IgD-negative memory B cell (primary cell): ENCODE data around the gene PFDN6. TPM values are rescaled to one million over a fixed set of nuclear protein-coding genes. Genes with fewer than 3 reads are reported as not detected.
A peak's percentile ranks its signal among the peaks of the same experiment; 100 is the strongest.

Experiments
- H3K27ac Mint-ChIP-seq, 3 donors: one replicate each; pipeline ENCODE4 v1.8.0; 2020 to 2022; ENCODE audit warnings: mild to moderate bottlenecking in 3 of 3, mixed read lengths in 3 of 3, moderate library complexity in 1 of 3
- H3K27me3 Mint-ChIP-seq: one replicate; pipeline ENCODE4 v1.8.0; 2021; ENCODE audit warnings: mixed read lengths
- H3K36me3 Mint-ChIP-seq: one replicate; pipeline ENCODE4 v1.8.0; 2020; ENCODE audit warnings: mild to moderate bottlenecking, mixed read lengths
- H3K4me1 Mint-ChIP-seq, 3 donors: one replicate each; pipeline ENCODE4 v1.8.0; 2020 to 2022; ENCODE audit warnings: mixed read lengths in 3 of 3, mild to moderate bottlenecking in 1 of 3
- H3K4me3 Mint-ChIP-seq, 4 donors: one replicate each; pipeline ENCODE4 v1.8.0; 2020 to 2022; ENCODE audit warnings: mild to moderate bottlenecking in 4 of 4, mixed read lengths in 4 of 4, moderate library complexity in 3 of 4
- H3K9me3 Mint-ChIP-seq, 3 donors: one replicate each; pipeline ENCODE4 v1.8.0; 2020 to 2021; ENCODE audit warnings: mixed read lengths in 3 of 3, mild to moderate bottlenecking in 1 of 3
- polyA plus RNA-seq: library from polyadenylated mRNA; unstranded; fragments of 300-500 nt; fragmentation: Illumina TruSeq; gene quantifications from one replicate; pipeline ENCODE4 v1.2.3, GENCODE V29; 2021

The PFDN6 gene
- polyA plus RNA-seq, 1 donor from 2014 or later: 49.3 TPM

DNA sequence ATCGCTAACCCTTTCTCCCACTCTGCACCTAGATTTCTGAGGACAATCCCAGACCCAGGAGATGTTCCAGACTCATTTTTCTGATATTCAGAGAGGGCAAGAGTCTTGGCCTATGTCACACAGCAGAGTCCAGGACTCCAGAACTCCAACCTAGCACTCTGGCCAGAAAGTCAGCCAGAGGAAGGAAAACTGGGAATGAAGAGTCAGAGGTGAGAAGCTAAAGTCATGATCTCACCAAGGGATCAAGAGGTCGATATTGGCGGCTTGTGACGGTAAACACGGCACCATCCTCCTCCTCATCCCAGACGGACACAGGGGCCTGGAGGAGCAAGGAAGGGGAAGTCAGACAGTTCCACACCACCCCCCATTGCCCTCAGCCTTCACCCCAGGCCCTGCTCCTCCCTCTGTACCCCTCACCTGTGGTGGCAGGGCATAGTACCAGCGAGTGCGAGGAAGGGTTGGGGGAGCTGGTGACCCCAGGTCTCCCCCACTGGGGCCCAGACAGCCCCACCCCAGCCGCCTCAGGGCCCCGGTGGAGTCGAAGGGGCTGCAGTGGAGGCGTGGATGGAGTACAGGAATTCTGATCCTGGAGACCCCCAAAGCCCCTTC, 7.5 kb downstream of the PFDN6 start:
- peaks cover 15 to 22% (median 19%) of the 10 kb centered on the region in 3 donors for H3K4me1 Mint-ChIP-seq
- peak overlapping the region; percentile 75 to 99 (median 95) for H3K4me3 Mint-ChIP-seq
- H3K27ac Mint-ChIP-seq: peak overlapping the region; percentile 89 to 99 (median 99)
- H3K36me3 Mint-ChIP-seq: peaks cover 6% of the 10 kb centered on the region
- H3K9me3 Mint-ChIP-seq: no peaks in the 10 kb centered on the region
- no peaks in the 10 kb centered on the region for H3K27me3 Mint-ChIP-seq

- H3K36me3 Mint-ChIP-seq: peaks cover 6% of the 10 kb centered on the region
- peak overlapping the region; percentile 89 to 99 (median 99) for H3K27ac Mint-ChIP-seq
- H3K27me3 Mint-ChIP-seq: no peaks in the 10 kb centered on the region
Measured at GRCh38 chr6:33297406-33297955, 8.1 kb downstream of the PFDN6 start.

GRCh38 chr6:33297956-33298772, 8.8 kb downstream of the PFDN6 start:
- no peaks in the 10 kb centered on the region for H3K9me3 Mint-ChIP-seq
- H3K4me3 Mint-ChIP-seq: peak overlapping the region; percentile 92 to 99 (median 97)
- peak overlapping the region; percentile 98 to 99 (median 99) for H3K27ac Mint-ChIP-seq
- H3K36me3 Mint-ChIP-seq: peaks cover 4% of the 10 kb centered on the region
- H3K27me3 Mint-ChIP-seq: no peaks in the 10 kb centered on the region
- peaks cover 15 to 22% (median 19%) of the 10 kb centered on the region in 3 donors for H3K4me1 Mint-ChIP-seq

More at GRCh38 chr6:33297406-33297955, 8.1 kb downstream of the PFDN6 start:
- Mint-ChIP-seq H3K9me3 (no peaks in the 10 kb centered on the region), H3K4me1 (peaks cover 15 to 22% (median 19%) of the 10 kb centered on the region in 3 donors), H3K4me3 (peak overlapping the region; percentile 75 to 99 (median 95))

DNA sequence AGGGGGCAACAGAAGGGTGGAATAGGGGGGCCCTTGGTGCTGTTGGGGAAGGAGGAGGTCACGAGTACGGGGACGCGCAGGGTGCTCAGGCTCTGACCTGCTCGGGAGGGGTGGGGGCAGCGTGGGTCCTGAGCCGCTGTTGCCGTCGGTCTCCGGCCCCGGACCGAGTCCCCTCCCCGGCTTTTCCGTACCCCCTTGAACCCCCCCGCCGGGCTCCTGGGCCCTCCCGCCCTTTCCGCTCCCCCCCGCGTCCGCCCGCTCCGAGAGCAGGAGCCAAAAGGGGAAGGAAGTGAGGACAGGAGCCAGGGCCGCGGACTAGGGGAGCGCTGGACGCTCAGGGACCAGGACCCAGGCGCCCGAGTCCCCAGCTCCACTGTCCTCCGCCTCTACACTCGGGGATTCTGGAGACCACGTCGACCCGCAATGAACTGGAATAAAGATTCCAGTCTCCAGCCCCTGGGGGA, 9.4 kb downstream of the PFDN6 start, which contains the start of gene RGL2:
Gene RGL2 (minus strand): TSS at position 170 of the 464 bp plus-strand sequence. CDS start 332 bp downstream, outside the sequence.
- H3K4me1 Mint-ChIP-seq: peaks cover 15 to 26% (median 22%) of the 10 kb centered on the region in 3 donors
- peak within 1 kb of the TSS; percentile 92 to 99 (median 97) for H3K4me3 Mint-ChIP-seq

DNA sequence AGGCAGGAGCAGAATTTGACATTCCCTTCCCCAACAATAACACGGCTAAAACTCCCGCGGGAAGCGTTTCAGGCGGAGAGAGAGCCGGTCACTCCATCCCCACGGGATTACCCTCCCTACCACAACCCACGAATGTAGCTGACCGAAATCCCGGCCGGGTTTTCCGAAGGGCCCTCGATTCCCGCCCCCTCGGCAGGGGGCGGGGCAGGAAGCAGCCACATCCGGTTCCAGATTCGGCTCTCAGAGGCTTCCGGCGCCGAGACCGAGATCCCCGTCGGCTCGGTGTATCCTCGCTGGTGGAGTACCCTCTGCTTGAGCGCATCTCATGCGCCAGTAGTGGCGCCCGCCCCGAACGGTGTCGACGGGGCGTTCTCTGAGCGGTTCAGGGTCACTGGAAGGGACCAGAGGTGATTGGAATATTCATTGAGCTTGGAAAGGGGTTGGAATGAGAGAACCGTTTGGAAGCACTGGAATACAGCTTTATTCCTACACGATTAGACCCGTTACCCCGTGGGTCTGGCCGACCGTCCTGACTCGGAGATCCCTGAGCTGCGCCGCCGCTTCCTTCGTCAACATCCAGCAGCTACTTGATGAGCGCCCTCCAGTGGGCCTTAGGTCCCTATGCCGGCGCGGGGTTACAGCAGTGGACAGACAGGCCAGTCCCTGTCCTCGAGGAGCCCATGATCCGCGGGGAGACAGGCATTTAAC, 10.0 kb downstream of the PFDN6 start:
- peaks cover 4% of the 10 kb centered on the region for H3K36me3 Mint-ChIP-seq
- H3K27me3 Mint-ChIP-seq: no peaks in the 10 kb centered on the region
- peak overlapping the region; percentile 92 to 99 (median 97) for H3K4me3 Mint-ChIP-seq
- peak overlapping the region; percentile 98 to 99 (median 99) for H3K27ac Mint-ChIP-seq
- H3K4me1 Mint-ChIP-seq: peaks cover 15 to 28% (median 22%) of the 10 kb centered on the region in 3 donors
- no peaks in the 10 kb centered on the region for H3K9me3 Mint-ChIP-seq

More for the DNA sequence above, 9.4 kb downstream of the PFDN6 start, which contains the start of gene RGL2:
- no peaks in the 10 kb centered on the region for H3K9me3 Mint-ChIP-seq
- H3K27me3 Mint-ChIP-seq: no peaks in the 10 kb centered on the region
- peaks cover 4% of the 10 kb centered on the region for H3K36me3 Mint-ChIP-seq
- H3K27ac Mint-ChIP-seq: peak within 1 kb of the TSS; percentile 98 to 99 (median 99)

GRCh38 chr6:33301877-33302276, 12.5 kb downstream of the PFDN6 start:
- Mint-ChIP-seq H3K4me1 (peaks cover 23 to 31% (median 27%) of the 10 kb centered on the region in 3 donors), H3K27me3 (no peaks in the 10 kb centered on the region), H3K36me3 (peaks cover 4% of the 10 kb centered on the region), H3K27ac (peak overlapping the region; percentile 67 to 99 (median 82)), H3K4me3 (peak overlapping the region in 1 of 4 donors; percentile 99), H3K9me3 (no peaks in the 10 kb centered on the region)

- no peak overlapping the region for H3K27ac Mint-ChIP-seq
- peaks cover 6% of the 10 kb centered on the region for H3K36me3 Mint-ChIP-seq
- H3K4me3 Mint-ChIP-seq: peak overlapping the region in 2 of 4 donors; percentile 67 to 79
- no peaks in the 10 kb centered on the region for H3K9me3 Mint-ChIP-seq
- peaks cover 30 to 36% (median 31%) of the 10 kb centered on the region in 3 donors for H3K4me1 Mint-ChIP-seq
- H3K27me3 Mint-ChIP-seq: no peaks in the 10 kb centered on the region
Measured at GRCh38 chr6:33304216-33304615, 14.8 kb downstream of the PFDN6 start.

GRCh38 chr6:33305052-33305451, 15.7 kb downstream of the PFDN6 start:
- Mint-ChIP-seq H3K36me3 (peaks cover 4% of the 10 kb centered on the region), H3K9me3 (no peaks in the 10 kb centered on the region), H3K4me3 (peak overlapping the region in 1 of 4 donors; percentile 67), H3K4me1 (peaks cover 23 to 28% (median 24%) of the 10 kb centered on the region in 3 donors), H3K27ac (peak overlapping the region in 1 of 3 donors; percentile 21), H3K27me3 (no peaks in the 10 kb centered on the region)

GRCh38 chr6:33306356-33306755, 17.0 kb downstream of the PFDN6 start:
- H3K4me1 Mint-ChIP-seq: peaks cover 21 to 27% (median 23%) of the 10 kb centered on the region in 3 donors
- peak overlapping the region; percentile 2 to 90 (median 78) for H3K27ac Mint-ChIP-seq
- H3K36me3 Mint-ChIP-seq: peaks cover 4% of the 10 kb centered on the region
- H3K27me3 Mint-ChIP-seq: no peaks in the 10 kb centered on the region
- H3K4me3 Mint-ChIP-seq: peak overlapping the region in 1 of 4 donors; percentile 36
- H3K9me3 Mint-ChIP-seq: no peaks in the 10 kb centered on the region

DNA sequence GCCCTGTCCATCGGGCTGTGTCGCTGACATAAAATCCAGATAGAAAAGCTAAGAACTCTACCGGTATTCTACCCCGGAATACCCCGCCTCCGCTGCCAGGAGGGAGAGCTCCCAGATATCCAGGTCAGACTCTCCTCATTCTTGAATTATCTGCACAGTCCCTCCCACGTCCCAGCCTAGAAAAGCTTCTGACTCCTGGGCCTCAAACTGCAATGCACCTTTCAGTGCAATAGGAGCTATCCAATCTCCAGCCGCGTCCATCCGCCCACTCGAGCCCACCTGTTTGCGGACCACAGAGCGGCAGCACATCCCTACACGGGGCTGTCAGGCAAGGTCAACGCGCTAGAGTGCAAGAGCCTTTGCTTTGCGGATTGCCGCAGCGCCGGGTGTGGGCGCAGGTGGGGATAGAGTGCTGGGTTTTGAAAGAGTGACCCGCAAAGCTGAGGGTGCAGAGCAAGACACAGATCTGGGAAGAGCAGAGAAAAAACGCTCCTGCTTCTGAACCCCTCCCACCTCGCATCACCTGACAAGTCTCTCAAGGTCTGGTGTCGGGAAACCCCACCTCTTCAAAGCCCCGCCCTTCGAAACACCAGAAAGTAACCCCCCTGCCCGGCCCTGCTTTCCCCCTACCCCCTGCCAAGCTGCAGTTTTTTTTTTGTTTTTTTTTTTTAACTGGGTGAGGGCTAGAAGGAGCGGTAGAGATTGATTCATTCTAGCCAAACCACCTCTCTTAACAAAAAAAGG, 23.1 kb downstream of the PFDN6 start:
- Mint-ChIP-seq H3K4me1 (peaks cover 12 to 41% (median 33%) of the 10 kb centered on the region in 3 donors), H3K27ac (peak overlapping the region; percentile 98 to 100 (median 99)), H3K9me3 (no peaks in the 10 kb centered on the region), H3K4me3 (peak overlapping the region; percentile 97 to 99 (median 98)), H3K36me3 (peaks cover 6% of the 10 kb centered on the region), H3K27me3 (no peaks in the 10 kb centered on the region)

DNA sequence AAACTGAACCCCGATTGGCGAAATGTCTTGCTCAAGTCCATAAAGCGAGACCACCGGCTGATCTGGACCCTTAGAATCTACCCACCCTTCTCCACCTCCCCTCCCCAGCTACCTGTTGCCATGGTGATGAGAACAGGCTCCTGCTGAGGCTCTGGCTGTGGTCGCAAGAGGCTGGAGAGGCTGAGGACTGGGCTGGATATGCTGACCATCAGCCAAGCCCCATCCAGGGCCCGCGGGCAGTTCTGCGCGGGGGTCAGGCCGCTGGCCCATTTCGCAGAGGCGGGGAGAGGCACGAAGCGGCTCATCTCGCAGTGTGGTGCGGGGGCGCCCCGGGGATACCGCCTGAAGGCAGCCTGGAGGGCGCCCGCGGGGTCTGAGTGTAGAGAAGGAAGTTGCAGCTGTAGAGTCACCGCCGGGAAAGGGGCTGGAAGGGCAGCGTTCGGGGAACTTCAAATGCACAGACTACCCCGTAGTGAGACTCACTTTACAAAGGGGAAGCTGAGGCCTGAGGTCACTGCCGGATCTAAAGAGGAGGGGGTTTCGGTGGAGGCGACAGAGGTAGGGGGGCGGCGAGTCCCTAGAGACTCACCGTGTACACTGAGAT, 23.8 kb downstream of the PFDN6 start:
- peak overlapping the region; percentile 97 to 99 (median 98) for H3K4me3 Mint-ChIP-seq
- H3K36me3 Mint-ChIP-seq: peaks cover 6% of the 10 kb centered on the region
- no peaks in the 10 kb centered on the region for H3K9me3 Mint-ChIP-seq
- H3K27ac Mint-ChIP-seq: peak overlapping the region; percentile 98 to 100 (median 99)
- no peaks in the 10 kb centered on the region for H3K27me3 Mint-ChIP-seq
- peaks cover 17 to 43% (median 33%) of the 10 kb centered on the region in 3 donors for H3K4me1 Mint-ChIP-seq

GRCh38 chr6:33313709-33314514, 24.5 kb downstream of the PFDN6 start, which contains the start of gene TAPBP:
Gene TAPBP (minus strand): TSS chr6:33314078. CDS start chr6:33314041, 37 bp downstream.
- Mint-ChIP-seq H3K36me3 (peaks cover 5% of the 10 kb centered on the region), H3K27me3 (no peaks in the 10 kb centered on the region), H3K4me3 (peak within 1 kb of the TSS; percentile 97 to 99 (median 98)), H3K4me1 (peaks cover 10 to 39% (median 33%) of the 10 kb centered on the region in 3 donors), H3K27ac (peak within 1 kb of the TSS; percentile 98 to 100 (median 99)), H3K9me3 (no peaks in the 10 kb centered on the region)
